Activated T-cell treated with anti-CD3 and anti-CD28 coated beads, Interleukin-2, amount 50 U/mL, for 24 hours (primary cell): ENCODE measurements around the gene SPINK2.

Experiments used
- DNase-seq: peaks from one replicate; pipeline ENCODE4 v3.0.0-alpha.2; 2020
- H3K27ac Mint-ChIP-seq: 2 replicates; pipeline ENCODE4 v1.8.0; 2020; ENCODE audit warnings: mild to moderate bottlenecking, mixed read lengths
- H3K27me3 Mint-ChIP-seq: 2 replicates; pipeline ENCODE4 v1.8.0; 2020; ENCODE audit warnings: mixed read lengths
- H3K36me3 Mint-ChIP-seq: 2 replicates; pipeline ENCODE4 v1.8.0; 2020; ENCODE audit warnings: low read depth, mixed read lengths
- H3K4me1 Mint-ChIP-seq: 2 replicates; pipeline ENCODE4 v1.8.0; 2020; ENCODE audit warnings: low read depth, mixed read lengths
- H3K4me3 Mint-ChIP-seq: 2 replicates; pipeline ENCODE4 v1.8.0; 2020; ENCODE audit warnings: mild to moderate bottlenecking, moderate library complexity, mixed read lengths
- H3K9me3 Mint-ChIP-seq: 2 replicates; pipeline ENCODE4 v1.8.0; 2020; ENCODE audit warnings: mixed read lengths

The SPINK2 gene

GRCh38 chr4:56821381-56822243, at the start of gene SPINK2:
Gene SPINK2 (minus strand): TSS chr4:56821701. CDS start chr4:56821662, 39 bp downstream.
- peak; percentile 78 for DNase-seq
- peaks cover 7% of the 10 kb centered on the region for H3K27me3 Mint-ChIP-seq
- H3K9me3 Mint-ChIP-seq = no peaks in the 10 kb centered on the region
- peak within 1 kb of the TSS; percentile 72 for H3K4me3 Mint-ChIP-seq
- H3K27ac Mint-ChIP-seq = no peak within 1 kb of the TSS
- H3K36me3 Mint-ChIP-seq = no peaks in the 10 kb centered on the region
- peaks cover 37% of the 10 kb centered on the region for H3K4me1 Mint-ChIP-seq

- DNase-seq = no peak
- Mint-ChIP-seq H3K27ac (no peak overlapping the region), H3K4me1 (peaks cover 8% of the 10 kb centered on the region), H3K36me3 (no peaks in the 10 kb centered on the region), H3K4me3 (no peak overlapping the region), H3K9me3 (no peaks in the 10 kb centered on the region), H3K27me3 (peaks cover 4% of the 10 kb centered on the region)
These were observed 49.4 kb upstream of the SPINK2 start for GRCh38 chr4:56870946-56871345.

- H3K4me3 Mint-ChIP-seq = no peak overlapping the region
- no peaks in the 10 kb centered on the region for H3K36me3 Mint-ChIP-seq
- H3K27me3 Mint-ChIP-seq = no peaks in the 10 kb centered on the region
- no peak overlapping the region for H3K27ac Mint-ChIP-seq
- H3K4me1 Mint-ChIP-seq = peaks cover 18% of the 10 kb centered on the region
- no peaks in the 10 kb centered on the region for H3K9me3 Mint-ChIP-seq
- no peak for DNase-seq
These were observed 42.1 kb upstream of the SPINK2 start for GRCh38 chr4:56863441-56864139.

GRCh38 chr4:56861360-56861759, 39.9 kb upstream of the SPINK2 start:
- Mint-ChIP-seq H3K27ac (no peak overlapping the region), H3K27me3 (no peaks in the 10 kb centered on the region), H3K4me3 (no peak overlapping the region), H3K4me1 (peaks cover 18% of the 10 kb centered on the region), H3K9me3 (no peaks in the 10 kb centered on the region), H3K36me3 (no peaks in the 10 kb centered on the region)
- DNase-seq = no peak

GRCh38 chr4:56860781-56861180, 39.3 kb upstream of the SPINK2 start:
- DNase-seq = no peak
- Mint-ChIP-seq H3K4me1 (peaks cover 18% of the 10 kb centered on the region), H3K36me3 (no peaks in the 10 kb centered on the region), H3K9me3 (no peaks in the 10 kb centered on the region), H3K27me3 (no peaks in the 10 kb centered on the region), H3K27ac (no peak overlapping the region), H3K4me3 (no peak overlapping the region)

- DNase-seq = no peak
- Mint-ChIP-seq H3K27me3 (no peaks in the 10 kb centered on the region), H3K27ac (no peak overlapping the region), H3K4me1 (peaks cover 18% of the 10 kb centered on the region), H3K4me3 (no peak overlapping the region), H3K9me3 (no peaks in the 10 kb centered on the region), H3K36me3 (no peaks in the 10 kb centered on the region)
These were observed 38.3 kb upstream of the SPINK2 start for GRCh38 chr4:56859841-56860240.

- no peak overlapping the region for H3K27ac Mint-ChIP-seq
- DNase-seq = no peak
- H3K4me3 Mint-ChIP-seq = no peak overlapping the region
- H3K36me3 Mint-ChIP-seq = no peaks in the 10 kb centered on the region
- peaks cover 8% of the 10 kb centered on the region for H3K4me1 Mint-ChIP-seq
- no peaks in the 10 kb centered on the region for H3K27me3 Mint-ChIP-seq
- no peaks in the 10 kb centered on the region for H3K9me3 Mint-ChIP-seq
These were observed 36.3 kb upstream of the SPINK2 start for GRCh38 chr4:56857601-56858309.

- H3K9me3 Mint-ChIP-seq = no peaks in the 10 kb centered on the region
- no peak for DNase-seq
- no peak overlapping the region for H3K27ac Mint-ChIP-seq
- no peaks in the 10 kb centered on the region for H3K36me3 Mint-ChIP-seq
- no peak overlapping the region for H3K4me3 Mint-ChIP-seq
- no peaks in the 10 kb centered on the region for H3K27me3 Mint-ChIP-seq
- H3K4me1 Mint-ChIP-seq = peaks cover 8% of the 10 kb centered on the region
These were observed 35.2 kb upstream of the SPINK2 start for GRCh38 chr4:56856656-56857055.

- H3K27ac Mint-ChIP-seq = no peak overlapping the region
- no peaks in the 10 kb centered on the region for H3K36me3 Mint-ChIP-seq
- no peaks in the 10 kb centered on the region for H3K4me1 Mint-ChIP-seq
- DNase-seq = no peak
- H3K4me3 Mint-ChIP-seq = no peak overlapping the region
- H3K9me3 Mint-ChIP-seq = no peaks in the 10 kb centered on the region
- H3K27me3 Mint-ChIP-seq = no peaks in the 10 kb centered on the region
These were observed 29.4 kb upstream of the SPINK2 start for GRCh38 chr4:56850910-56851309.

GRCh38 chr4:56844802-56845580, 23.5 kb upstream of the SPINK2 start:
- Mint-ChIP-seq H3K36me3 (no peaks in the 10 kb centered on the region), H3K4me1 (no peaks in the 10 kb centered on the region), H3K9me3 (no peaks in the 10 kb centered on the region), H3K4me3 (no peak overlapping the region), H3K27ac (no peak overlapping the region), H3K27me3 (no peaks in the 10 kb centered on the region)
- no peak for DNase-seq

GRCh38 chr4:56843421-56843899, 22.0 kb upstream of the SPINK2 start:
- Mint-ChIP-seq H3K27ac (no peak overlapping the region), H3K4me3 (no peak overlapping the region), H3K27me3 (no peaks in the 10 kb centered on the region), H3K9me3 (no peaks in the 10 kb centered on the region), H3K4me1 (no peaks in the 10 kb centered on the region), H3K36me3 (no peaks in the 10 kb centered on the region)
- DNase-seq = no peak

GRCh38 chr4:56840559-56840958, 19.1 kb upstream of the SPINK2 start:
- no peak overlapping the region for H3K4me3 Mint-ChIP-seq
- H3K9me3 Mint-ChIP-seq = no peaks in the 10 kb centered on the region
- H3K4me1 Mint-ChIP-seq = peaks cover 8% of the 10 kb centered on the region
- H3K27me3 Mint-ChIP-seq = no peaks in the 10 kb centered on the region
- no peak overlapping the region for H3K27ac Mint-ChIP-seq
- no peaks in the 10 kb centered on the region for H3K36me3 Mint-ChIP-seq
- no peak for DNase-seq

GRCh38 chr4:56828784-56829535, 7.5 kb upstream of the SPINK2 start:
- no peaks in the 10 kb centered on the region for H3K9me3 Mint-ChIP-seq
- H3K27ac Mint-ChIP-seq = no peak overlapping the region
- no peak overlapping the region for H3K4me3 Mint-ChIP-seq
- DNase-seq = no peak
- H3K4me1 Mint-ChIP-seq = peaks cover 17% of the 10 kb centered on the region
- no peaks in the 10 kb centered on the region for H3K36me3 Mint-ChIP-seq
- no peaks in the 10 kb centered on the region for H3K27me3 Mint-ChIP-seq
